CD4-positive, alpha-beta T cell treated with Interferon alpha-2 for 1 hour (primary cell): ENCODE measurements around the gene C6orf89.

ENCODE experiments used
- DNase-seq, 2 donors: peaks; one replicate each; pipeline ENCODE4 v3.0.0-alpha.2; 2020 to 2022

C6orf89 gene

GRCh38 chr6:36970892-36971842 lies 85.4 kb downstream of the C6orf89 start:
- no peak for DNase-seq

GRCh38 chr6:36971921-36972673 lies 86.3 kb downstream of the C6orf89 start:
- no peak for DNase-seq

GRCh38 chr6:36973190-36973589 lies 87.4 kb downstream of the C6orf89 start:
- no peak for DNase-seq

GRCh38 chr6:36973647-36974046 lies 87.9 kb downstream of the C6orf89 start:
- DNase-seq, result no peak

- DNase-seq, result no peak
Observed at GRCh38 chr6:36975231-36976006, 89.7 kb downstream of the C6orf89 start.

GRCh38 chr6:36976007-36976264 lies 90.2 kb downstream of the C6orf89 start:
- no peak for DNase-seq

GRCh38 chr6:36976509-36976908 lies 90.8 kb downstream of the C6orf89 start:
- DNase-seq, result no peak

- DNase-seq, result no peak
Observed at GRCh38 chr6:36976931-36977330, 91.2 kb downstream of the C6orf89 start.

- DNase-seq, result peak in 1 of 2 donors; percentile 27
Observed at GRCh38 chr6:36977470-36977941, 91.8 kb downstream of the C6orf89 start.
